PC-3 (cell line): ENCODE results near the gene MRFAP1L1. TPM values are rescaled to one million over a fixed set of nuclear protein-coding genes. Genes with fewer than 3 reads are reported as not detected.

Source experiments
- ATAC-seq: fragments of 200-7000 bp; cut with Tn5 transposase; 2 replicates; pipeline ENCODE4 v1.9.1; 2020; ENCODE audit warnings: mild to moderate bottlenecking, moderate library complexity
- BruUV-seq: library from RNA; stranded (reverse); fragments of 400-500 nt; replicated peaks from 2 replicates; lab custom pipeline; 2021; lab: Mats Ljungman, UMichigan
- CTCF ChIA-PET: fragments of 300-600 bp; sonication (Branson Sonifier 250); formaldehyde crosslinking; loops from one replicate; lab custom pipeline; 2022; ENCODE audit warnings: antibody characterized with exemption; lab: Charles Lee
- POLR2A ChIA-PET: fragments of 300-600 bp; sonication (Branson Sonifier 250); formaldehyde crosslinking; loops from one replicate; lab custom pipeline; 2022; ENCODE audit warnings: antibody characterized with exemption; ENCODE audit not compliant: unreplicated experiment; lab: Charles Lee
- DNase-seq: peaks from one replicate; pipeline ENCODE4 v3.0.0-alpha.2; 2015
- H2AFZ ChIP-seq: fragments of 300-600 bp; sonication (generic); 2 replicates; pipeline ENCODE4 v1.6.0; 2016; ENCODE audit warnings: antibody characterized with exemption, low read length
- H3F3A ChIP-seq: fragments of 300-600 bp; sonication (generic); one replicate; pipeline ENCODE4 v1.6.0; 2017; ENCODE audit warnings: antibody characterized with exemption, low read length, control low read depth, mild to moderate bottlenecking; ENCODE audit not compliant: unreplicated experiment
- H3K27ac ChIP-seq: fragments of 300-600 bp; sonication (generic); 2 replicates; pipeline ENCODE4 v1.5.1; 2016; ENCODE audit warnings: mild to moderate bottlenecking, low read length
- H3K27me3 ChIP-seq: fragments of 300-600 bp; sonication (generic); 2 replicates; pipeline ENCODE4 v1.6.1; 2016; ENCODE audit warnings: low read length, mixed read lengths
- H3K36me3 ChIP-seq: fragments of 300-600 bp; sonication (generic); 2 replicates; pipeline ENCODE4 v1.6.1; 2016; ENCODE audit warnings: low read depth, mixed run types, low read length, mixed read lengths
- H3K4me1 ChIP-seq: fragments of 300-600 bp; sonication (generic); 2 replicates; pipeline ENCODE4 v1.5.1; 2016; ENCODE audit warnings: low read length; ENCODE audit not compliant: insufficient read depth
- H3K4me2 ChIP-seq: fragments of 300-600 bp; sonication (generic); 2 replicates; pipeline ENCODE4 v1.6.0; 2016; ENCODE audit warnings: low read length
- H3K4me3 ChIP-seq: fragments of 300-600 bp; sonication (generic); 2 replicates; pipeline ENCODE4 v1.5.1; 2016; ENCODE audit warnings: mild to moderate bottlenecking, low read length, mixed read lengths
- H3K79me2 ChIP-seq: fragments of 300-600 bp; sonication (generic); 2 replicates; pipeline ENCODE4 v1.6.1; 2017; ENCODE audit warnings: low read length, mixed read lengths
- H3K9ac ChIP-seq: fragments of 300-600 bp; sonication (generic); 2 replicates; pipeline ENCODE4 v1.6.0; 2016; ENCODE audit warnings: mild to moderate bottlenecking, low read length
- H3K9me2 ChIP-seq: fragments of 300-600 bp; sonication (generic); replicated peaks from 2 replicates; pipeline ENCODE4 v1.6.1; 2016; ENCODE audit warnings: mixed run types, low read length, mixed read lengths
- H3K9me3 ChIP-seq: fragments of 300-600 bp; sonication (generic); 2 replicates; pipeline ENCODE4 v1.6.1; 2016; ENCODE audit warnings: low read length, mixed read lengths
- H4K20me1 ChIP-seq: fragments of 300-600 bp; sonication (generic); 2 replicates; pipeline ENCODE4 v1.6.1; 2016; ENCODE audit warnings: low read length, mixed read lengths
- EZH2 ChIP-seq: fragments of 300-600 bp; sonication (generic); IDR thresholded peaks from one replicate; pipeline ENCODE4 v1.6.1; 2017; ENCODE audit warnings: antibody characterized with exemption, mild to moderate bottlenecking, low read length; ENCODE audit not compliant: unreplicated experiment
- EZH2phosphoT487 ChIP-seq: fragments of 300-600 bp; sonication (generic); IDR thresholded peaks from 2 replicates; pipeline ENCODE4 v1.6.1; 2018; ENCODE audit warnings: mild to moderate bottlenecking, antibody characterized with exemption, low read length, borderline replicate concordance
- intact Hi-C: fragments of 100-400 bp; cut with micrococcal nuclease; formaldehyde crosslinking; loops from 2 replicates; pipeline ENCODE4 v1.9.0; 2023
- total RNA-seq: library from RNA; depleted of rRNA; stranded (reverse); fragments of >200 nt; gene quantifications from 2 replicates; pipeline ENCODE4 v1.2.3, GENCODE V29; 2014
- TF ChIP-seq, protein P1 (sequence below): fragments of 300-600 bp; sonication (generic); conservative IDR thresholded peaks from 2 replicates; pipeline ENCODE4 v1.5.1; 2017; ENCODE audit warnings: antibody characterized with exemption, low read depth, mild to moderate bottlenecking, low read length

Gene MRFAP1L1
- total RNA-seq, 1 experiment from 2014 or later: 50.5 TPM

- ChIA-PET POLR2A (interaction anchor here (0.7 kb wide), 2 partner anchors 18 to 307 kb away, joined by 4 read pairs; no protein-coding TSS in a partner anchor), CTCF (interaction anchor here (0.5 to 0.7 kb wide), 2 partner anchors 18 to 92 kb away, joined by 3 to 5 read pairs; no protein-coding TSS in a partner anchor)
- TF ChIP-seq, protein P1, sequence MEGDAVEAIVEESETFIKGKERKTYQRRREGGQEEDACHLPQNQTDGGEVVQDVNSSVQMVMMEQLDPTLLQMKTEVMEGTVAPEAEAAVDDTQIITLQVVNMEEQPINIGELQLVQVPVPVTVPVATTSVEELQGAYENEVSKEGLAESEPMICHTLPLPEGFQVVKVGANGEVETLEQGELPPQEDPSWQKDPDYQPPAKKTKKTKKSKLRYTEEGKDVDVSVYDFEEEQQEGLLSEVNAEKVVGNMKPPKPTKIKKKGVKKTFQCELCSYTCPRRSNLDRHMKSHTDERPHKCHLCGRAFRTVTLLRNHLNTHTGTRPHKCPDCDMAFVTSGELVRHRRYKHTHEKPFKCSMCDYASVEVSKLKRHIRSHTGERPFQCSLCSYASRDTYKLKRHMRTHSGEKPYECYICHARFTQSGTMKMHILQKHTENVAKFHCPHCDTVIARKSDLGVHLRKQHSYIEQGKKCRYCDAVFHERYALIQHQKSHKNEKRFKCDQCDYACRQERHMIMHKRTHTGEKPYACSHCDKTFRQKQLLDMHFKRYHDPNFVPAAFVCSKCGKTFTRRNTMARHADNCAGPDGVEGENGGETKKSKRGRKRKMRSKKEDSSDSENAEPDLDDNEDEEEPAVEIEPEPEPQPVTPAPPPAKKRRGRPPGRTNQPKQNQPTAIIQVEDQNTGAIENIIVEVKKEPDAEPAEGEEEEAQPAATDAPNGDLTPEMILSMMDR: no peak
- TF ChIP-seq EZH2: no peak
- no peak for TF ChIP-seq EZH2phosphoT487
- H2AFZ ChIP-seq: no peak overlapping the region
- no peaks in the 10 kb centered on the region for H3K36me3 ChIP-seq
- peak overlapping the region; percentile 81; the same call in 1 of the 2 replicates for H3K4me2 ChIP-seq
- intact Hi-C loops: no loop called here
- H4K20me1 ChIP-seq: no peaks in the 10 kb centered on the region
- BruUV-seq: no TSS peak
- DNase-seq (no peak), ATAC-seq (no peak)
- H3K27ac ChIP-seq: peak overlapping the region; percentile 96
- H3K9ac ChIP-seq: peak overlapping the region; percentile 82
- no peaks in the 10 kb centered on the region for H3K27me3 ChIP-seq
- peaks cover 21% of the 10 kb centered on the region for H3K79me2 ChIP-seq
- peaks cover 5% of the 10 kb centered on the region for H3F3A ChIP-seq
- no peak overlapping the region for H3K4me3 ChIP-seq
- H3K9me2 ChIP-seq: no peaks in the 10 kb centered on the region
- H3K9me3 ChIP-seq: no peaks in the 10 kb centered on the region
- H3K4me1 ChIP-seq: peaks cover 75% of the 10 kb centered on the region
These were observed 17.3 kb downstream of the MRFAP1L1 start for GRCh38 chr4:6692379-6692778.

DNA sequence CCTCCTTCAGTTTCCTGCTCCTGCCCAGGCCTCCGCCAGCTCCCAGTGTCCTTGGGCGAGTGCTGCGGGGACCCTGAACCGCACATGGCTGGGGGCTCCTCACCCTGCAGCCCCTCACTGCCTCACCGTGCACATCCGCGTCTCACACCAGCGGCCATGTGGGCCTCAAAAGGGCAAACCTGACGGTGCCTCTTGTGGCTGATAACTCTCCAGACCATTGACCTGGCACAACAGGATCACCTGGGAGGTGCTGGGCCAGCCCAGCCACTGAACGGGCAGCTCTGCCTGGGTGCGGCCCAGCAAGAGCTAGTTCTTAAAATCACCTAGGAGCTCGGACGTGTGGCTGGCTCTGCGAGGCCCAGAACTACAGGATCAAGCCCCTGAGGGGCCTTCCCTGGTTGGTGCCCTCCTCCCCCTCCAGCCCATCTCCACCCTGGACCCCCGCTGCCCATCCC lies 20.1 kb downstream of the MRFAP1L1 start:
- Histone ChIP-seq H3K79me2 (peaks cover 8% of the 10 kb centered on the region), H3K36me3 (no peaks in the 10 kb centered on the region), H2AFZ (peak overlapping the region; percentile 40), H3K4me1 (peaks cover 51% of the 10 kb centered on the region), H3K4me3 (no peak overlapping the region), H3K9ac (peak overlapping the region; percentile 64), H3F3A (no peaks in the 10 kb centered on the region), H3K9me2 (no peaks in the 10 kb centered on the region), H3K4me2 (peak overlapping the region; percentile 60), H3K9me3 (no peaks in the 10 kb centered on the region), H3K27me3 (no peaks in the 10 kb centered on the region), H3K27ac (peak overlapping the region; percentile 90), H4K20me1 (no peaks in the 10 kb centered on the region)
- POLR2A ChIA-PET: interaction anchor here (0.6 kb wide), 1 partner anchor 15 kb away, joined by 4 read pairs; no protein-coding TSS in a partner anchor
- BruUV-seq: no TSS peak
- intact Hi-C loops: no loop called here
- DNase-seq (peak; percentile 19), ATAC-seq (peak; percentile 30)
- TF ChIP-seq, protein P1: no peak
- no peak for TF ChIP-seq EZH2
- no peak for TF ChIP-seq EZH2phosphoT487
- CTCF ChIA-PET: no interaction called here

- peaks cover 46% of the 10 kb centered on the region for H3K4me1 ChIP-seq
- intact Hi-C loops: no loop called here
These were observed 20.7 kb downstream of the MRFAP1L1 start for GRCh38 chr4:6688879-6689505.

More at GRCh38 chr4:6688879-6689505, 20.7 kb downstream of the MRFAP1L1 start:
- H3K9ac ChIP-seq: peak overlapping the region; percentile 64
- ChIA-PET POLR2A (no interaction called here), CTCF (no interaction called here)
- peak overlapping the region; percentile 90 for H3K27ac ChIP-seq
- no peaks in the 10 kb centered on the region for H3K9me2 ChIP-seq
- no peak for TF ChIP-seq EZH2
- TF ChIP-seq, protein P1: 0 out of 2 replicates have a peak, but pooled peaks have one; percentile 28
- TF ChIP-seq EZH2phosphoT487: no peak
- H3K36me3 ChIP-seq: no peaks in the 10 kb centered on the region
- H3K4me3 ChIP-seq: 0 out of 2 replicates have a peak overlapping the region, but pooled peaks have one; percentile 21
- H4K20me1 ChIP-seq: no peaks in the 10 kb centered on the region
- no TSS peak for BruUV-seq
- H3F3A ChIP-seq: no peaks in the 10 kb centered on the region
- H3K9me3 ChIP-seq: no peaks in the 10 kb centered on the region
- H3K4me2 ChIP-seq: peak overlapping the region; percentile 60
- no peaks in the 10 kb centered on the region for H3K27me3 ChIP-seq
- ATAC-seq: peak; percentile 78
- DNase-seq: peak; percentile 92
- peak overlapping the region; percentile 40 for H2AFZ ChIP-seq
- H3K79me2 ChIP-seq: peaks cover 3% of the 10 kb centered on the region; the same call in 1 of the 2 replicates
